Measurements from ENCODE around the gene KLHL21.
"Not testable (repeated sequence)": the region's sequence is repeated elsewhere in the genome, so short reads cannot be mapped to it uniquely, and the experiment has no call there.

The KLHL21 gene

DNA sequence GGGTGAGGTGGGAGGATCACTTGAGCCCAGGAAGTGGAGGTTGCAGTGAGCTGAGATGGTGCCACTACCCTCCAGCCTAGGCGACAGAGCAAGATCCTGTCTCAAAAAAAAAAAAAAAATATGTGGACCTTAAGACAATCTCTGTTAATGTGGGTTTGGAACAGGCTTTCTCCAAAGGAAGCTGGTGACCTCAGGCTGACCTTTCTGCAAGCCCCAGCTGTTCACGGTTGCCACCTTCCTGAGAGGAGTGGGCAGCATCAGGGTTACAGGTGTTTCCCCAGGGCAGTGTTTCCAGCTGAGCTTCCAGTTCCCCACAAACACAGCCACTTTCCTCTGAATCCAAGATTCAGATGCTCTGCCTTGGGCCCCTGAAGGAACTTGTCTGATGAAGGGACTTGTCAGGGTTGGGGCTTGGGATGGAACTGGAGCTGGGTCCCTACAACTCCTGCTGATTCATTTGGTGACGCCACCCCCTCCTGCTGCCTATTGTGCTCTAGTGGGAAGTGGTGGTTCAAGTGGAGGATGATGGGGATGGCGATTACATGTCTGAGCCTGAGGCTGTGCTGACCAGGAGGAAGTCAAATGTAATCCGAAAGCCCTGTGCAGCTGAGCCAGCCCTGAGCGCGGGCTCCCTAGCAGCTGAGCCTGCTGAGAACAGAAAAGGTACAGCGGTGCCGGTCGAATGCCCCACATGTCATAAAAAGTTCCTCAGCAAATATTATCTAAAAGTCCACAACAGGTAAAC lies 20.9 kb downstream of the KLHL21 start:
- peak in 1 of 2 donors; percentile 56 for DNase-seq

DNA sequence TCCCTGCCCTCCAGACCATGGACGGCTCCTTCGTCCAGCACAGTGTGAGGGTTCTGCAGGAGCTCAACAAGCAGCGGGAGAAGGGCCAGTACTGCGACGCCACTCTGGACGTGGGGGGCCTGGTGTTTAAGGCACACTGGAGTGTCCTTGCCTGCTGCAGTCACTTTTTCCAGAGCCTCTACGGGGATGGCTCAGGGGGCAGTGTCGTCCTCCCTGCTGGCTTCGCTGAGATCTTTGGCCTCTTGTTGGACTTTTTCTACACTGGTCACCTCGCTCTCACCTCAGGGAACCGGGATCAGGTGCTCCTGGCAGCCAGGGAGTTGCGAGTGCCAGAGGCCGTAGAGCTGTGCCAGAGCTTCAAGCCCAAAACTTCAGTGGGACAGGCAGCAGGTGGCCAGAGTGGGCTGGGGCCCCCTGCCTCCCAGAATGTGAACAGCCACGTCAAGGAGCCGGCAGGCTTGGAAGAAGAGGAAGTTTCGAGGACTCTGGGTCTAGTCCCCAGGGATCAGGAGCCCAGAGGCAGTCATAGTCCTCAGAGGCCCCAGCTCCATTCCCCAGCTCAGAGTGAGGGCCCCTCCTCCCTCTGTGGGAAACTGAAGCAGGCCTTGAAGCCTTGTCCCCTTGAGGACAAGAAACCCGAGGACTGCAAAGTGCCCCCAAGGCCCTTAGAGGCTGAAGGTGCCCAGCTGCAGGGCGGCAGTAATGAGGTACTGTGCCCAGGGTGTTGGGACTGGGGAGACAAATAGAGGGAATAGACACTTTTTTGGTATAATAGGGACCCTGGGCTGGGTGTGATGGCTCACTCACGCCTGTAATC lies 21.9 kb downstream of the KLHL21 start:
- peak in 1 of 2 donors; percentile 22 for DNase-seq

DNA sequence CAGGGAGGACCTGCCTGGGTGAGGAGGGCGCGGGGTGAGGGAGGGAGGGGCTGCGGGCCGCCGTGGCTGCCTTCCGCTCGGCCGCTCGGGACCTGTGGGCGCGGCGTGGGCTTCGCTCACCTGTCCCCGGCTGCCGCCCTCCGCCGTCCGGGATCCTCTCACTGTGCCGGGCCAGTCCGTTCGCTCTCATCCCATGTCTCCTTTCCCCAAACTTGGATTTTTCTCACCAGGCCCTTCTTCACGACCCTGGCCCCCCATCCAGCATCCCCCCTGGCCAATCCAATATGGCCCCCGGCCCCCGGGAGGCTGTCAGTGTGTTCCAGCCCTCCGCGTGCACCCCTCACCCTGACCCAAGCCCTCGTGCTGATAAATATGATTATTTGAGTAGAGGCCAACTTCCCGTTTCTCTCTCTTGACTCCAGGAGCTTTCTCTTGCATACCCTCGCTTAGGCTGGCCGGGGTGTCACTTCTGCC lies 22.5 kb downstream of the KLHL21 start:
- no peak for DNase-seq

DNA sequence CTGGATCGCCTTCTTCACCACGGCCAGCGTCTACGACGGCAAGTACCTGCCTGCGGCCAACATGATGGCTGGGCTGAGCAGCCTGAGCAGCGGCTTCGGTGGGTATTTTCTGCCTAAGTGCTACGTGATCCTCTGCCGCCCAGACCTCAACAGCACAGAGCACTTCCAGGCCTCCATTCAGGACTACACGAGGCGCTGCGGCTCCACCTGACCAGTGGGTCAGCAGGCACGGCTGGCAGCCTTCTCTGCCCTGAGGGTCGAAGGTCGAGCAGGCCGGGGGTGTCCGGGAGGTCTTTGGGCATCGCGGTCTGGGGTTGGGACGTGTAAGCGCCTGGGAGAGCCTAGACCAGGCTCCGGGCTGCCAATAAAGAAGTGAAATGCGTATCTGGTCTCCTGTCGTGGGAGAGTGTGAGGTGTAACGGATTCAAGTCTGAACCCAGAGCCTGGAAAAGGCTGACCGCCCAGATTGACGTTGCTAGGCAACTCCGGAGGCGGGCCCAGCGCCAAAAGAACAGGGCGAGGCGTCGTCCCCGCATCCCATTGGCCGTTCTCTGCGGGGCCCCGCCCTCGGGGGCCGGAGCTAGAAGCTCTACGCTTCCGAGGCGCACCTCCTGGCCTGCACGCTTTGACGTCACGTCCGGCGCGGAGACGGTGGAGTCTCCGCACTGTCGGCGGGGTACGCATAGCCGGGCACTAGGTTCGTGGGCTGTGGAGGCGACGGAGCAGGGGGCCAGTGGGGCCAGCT lies 23.1 kb downstream of the KLHL21 start, which contains the start of gene ZBTB48:
Gene ZBTB48 (plus strand): TSS at position 621 of the 745 bp plus-strand sequence. CDS start 616 bp downstream, outside the sequence.
- DNase-seq = peak; percentile 97 to 98

DNA sequence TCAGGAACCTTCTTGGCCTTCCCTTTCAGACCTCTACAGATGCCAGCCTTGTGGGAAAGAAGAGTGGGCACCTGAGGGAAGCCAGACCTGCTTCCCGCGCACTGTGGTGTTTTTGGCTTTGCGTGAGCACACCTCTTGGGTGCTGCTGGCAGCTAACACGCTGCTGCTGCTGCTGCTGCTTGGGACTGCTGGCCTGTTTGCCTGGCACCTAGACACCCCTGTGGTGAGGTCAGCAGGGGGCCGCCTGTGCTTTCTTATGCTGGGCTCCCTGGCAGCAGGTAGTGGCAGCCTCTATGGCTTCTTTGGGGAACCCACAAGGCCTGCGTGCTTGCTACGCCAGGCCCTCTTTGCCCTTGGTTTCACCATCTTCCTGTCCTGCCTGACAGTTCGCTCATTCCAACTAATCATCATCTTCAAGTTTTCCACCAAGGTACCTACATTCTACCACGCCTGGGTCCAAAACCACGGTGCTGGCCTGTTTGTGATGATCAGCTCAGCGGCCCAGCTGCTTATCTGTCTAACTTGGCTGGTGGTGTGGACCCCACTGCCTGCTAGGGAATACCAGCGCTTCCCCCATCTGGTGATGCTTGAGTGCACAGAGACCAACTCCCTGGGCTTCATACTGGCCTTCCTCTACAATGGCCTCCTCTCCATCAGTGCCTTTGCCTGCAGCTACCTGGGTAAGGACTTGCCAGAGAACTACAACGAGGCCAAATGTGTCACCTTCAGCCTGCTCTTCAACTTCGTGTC lies 23.9 kb downstream of the KLHL21 start:
- no peak for DNase-seq

DNA sequence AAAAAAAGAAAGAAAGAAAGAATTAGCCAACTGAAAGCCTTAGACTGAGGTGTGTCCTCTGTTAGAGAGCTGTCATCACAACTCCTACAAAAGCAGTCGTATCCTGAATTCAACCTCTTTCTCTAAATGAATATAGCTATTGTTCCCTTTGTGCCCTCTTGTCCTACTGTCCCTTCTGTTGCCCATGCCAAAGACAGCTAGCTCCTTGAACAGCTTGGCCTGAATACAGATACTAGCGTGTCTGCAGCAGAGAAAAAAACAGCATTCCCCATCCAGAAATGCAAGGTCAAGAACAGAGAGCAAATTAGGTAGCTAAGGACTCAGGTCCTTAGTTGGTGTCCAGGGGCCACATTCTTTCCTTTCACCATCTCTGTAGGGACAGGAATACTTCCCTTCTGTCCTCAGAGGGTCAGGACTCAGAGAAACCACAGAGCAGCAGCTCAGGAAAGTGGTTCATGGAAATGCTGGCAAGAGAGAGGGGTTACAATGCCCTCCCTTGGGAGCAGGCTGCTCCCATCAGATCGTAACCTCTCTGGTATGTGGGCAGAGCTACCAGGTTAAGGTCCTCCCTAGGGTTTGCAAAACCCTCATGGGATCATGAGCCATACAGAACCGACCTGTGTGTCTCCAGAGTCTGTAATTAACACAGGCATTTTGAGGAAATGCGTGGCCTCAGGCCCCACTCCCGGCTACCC lies 24.7 kb downstream of the KLHL21 start:
- no peak for DNase-seq

DNA sequence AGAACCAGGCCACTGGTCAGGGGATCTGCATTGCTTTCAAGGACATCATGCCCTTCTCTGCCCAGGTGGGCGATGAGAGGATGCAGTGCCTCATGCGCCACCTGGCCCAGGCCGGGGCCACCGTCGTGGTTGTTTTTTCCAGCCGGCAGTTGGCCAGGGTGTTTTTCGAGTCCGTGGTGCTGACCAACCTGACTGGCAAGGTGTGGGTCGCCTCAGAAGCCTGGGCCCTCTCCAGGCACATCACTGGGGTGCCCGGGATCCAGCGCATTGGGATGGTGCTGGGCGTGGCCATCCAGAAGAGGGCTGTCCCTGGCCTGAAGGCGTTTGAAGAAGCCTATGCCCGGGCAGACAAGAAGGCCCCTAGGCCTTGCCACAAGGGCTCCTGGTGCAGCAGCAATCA lies 27.9 kb downstream of the KLHL21 start:
- no peak for DNase-seq

DNA sequence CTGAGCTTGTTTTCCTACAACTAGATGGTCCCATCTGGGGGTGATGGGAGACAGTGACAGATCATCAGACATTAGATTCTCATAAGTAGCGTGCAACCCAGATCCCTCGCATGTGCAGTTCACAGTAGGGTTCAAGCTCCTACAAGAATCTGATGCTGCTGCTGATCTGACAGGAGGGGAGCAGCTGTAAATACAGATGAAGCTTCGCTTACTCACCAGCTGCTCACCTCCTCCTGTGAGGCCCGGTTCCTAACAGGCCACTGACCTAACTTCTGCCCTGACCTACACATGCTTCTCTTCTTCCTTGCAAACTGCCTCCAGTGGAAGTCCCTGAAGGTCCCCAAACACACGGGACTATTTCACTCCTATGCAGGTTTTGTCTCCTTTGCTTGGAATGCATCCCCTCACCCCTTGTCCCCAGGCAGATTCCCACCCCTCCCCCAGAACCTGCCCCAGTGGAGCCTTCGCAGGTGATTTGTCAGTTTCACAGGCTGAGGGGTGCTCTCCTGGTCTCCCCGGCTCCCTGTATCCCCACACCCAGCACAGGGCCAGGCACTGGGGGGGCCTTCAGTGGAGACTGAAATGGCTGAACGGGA lies 28.5 kb downstream of the KLHL21 start:
- no peak for DNase-seq

DNA sequence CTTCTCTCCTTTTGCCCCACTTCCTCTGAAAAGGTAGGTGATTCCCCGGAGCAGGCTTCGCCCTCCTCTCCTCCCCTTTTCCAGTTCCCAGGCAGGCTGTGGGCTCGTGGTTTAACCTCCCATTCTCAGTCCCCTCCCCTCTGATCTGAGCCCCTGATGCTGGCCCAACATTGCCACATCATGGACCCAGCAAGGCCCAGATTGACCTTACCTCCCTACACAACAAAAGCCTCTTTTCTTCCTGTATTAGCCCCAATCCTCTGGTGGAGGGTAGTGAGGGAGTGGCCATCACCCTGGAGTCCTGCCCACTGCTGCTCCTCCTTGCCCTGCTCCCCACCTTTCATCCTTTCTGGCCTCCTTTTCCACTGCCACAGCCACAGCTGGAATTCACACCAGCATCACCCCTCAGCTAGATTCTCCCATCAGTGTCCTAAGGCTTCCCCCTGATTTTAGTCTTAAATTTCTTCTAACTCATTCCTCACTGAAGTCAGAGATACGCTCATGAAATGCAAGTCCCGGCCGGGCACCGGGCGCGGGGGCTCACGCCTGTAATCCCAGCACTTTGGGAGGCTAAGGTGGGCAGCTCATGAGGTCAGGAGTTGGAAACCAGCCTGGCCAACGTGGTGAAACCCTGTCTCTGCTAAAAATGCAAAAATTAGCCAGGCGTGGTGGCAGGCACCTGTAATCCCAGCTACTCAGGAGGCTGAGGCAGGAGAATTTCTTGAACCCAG lies 29.9 kb downstream of the KLHL21 start:
- no peak for DNase-seq

DNA sequence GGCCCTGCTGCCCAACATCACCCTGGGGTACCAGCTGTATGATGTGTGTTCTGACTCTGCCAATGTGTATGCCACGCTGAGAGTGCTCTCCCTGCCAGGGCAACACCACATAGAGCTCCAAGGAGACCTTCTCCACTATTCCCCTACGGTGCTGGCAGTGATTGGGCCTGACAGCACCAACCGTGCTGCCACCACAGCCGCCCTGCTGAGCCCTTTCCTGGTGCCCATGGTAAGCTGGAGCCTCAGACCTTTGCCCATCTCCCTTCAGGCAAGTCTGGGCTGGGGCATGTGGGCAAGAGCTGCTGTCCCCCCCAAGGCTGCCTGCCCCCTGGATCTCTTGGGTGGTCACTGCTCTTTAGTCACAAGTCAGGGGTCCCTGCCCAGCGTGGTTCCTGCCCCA lies 31.7 kb downstream of the KLHL21 start:
- no peak for DNase-seq

DNA sequence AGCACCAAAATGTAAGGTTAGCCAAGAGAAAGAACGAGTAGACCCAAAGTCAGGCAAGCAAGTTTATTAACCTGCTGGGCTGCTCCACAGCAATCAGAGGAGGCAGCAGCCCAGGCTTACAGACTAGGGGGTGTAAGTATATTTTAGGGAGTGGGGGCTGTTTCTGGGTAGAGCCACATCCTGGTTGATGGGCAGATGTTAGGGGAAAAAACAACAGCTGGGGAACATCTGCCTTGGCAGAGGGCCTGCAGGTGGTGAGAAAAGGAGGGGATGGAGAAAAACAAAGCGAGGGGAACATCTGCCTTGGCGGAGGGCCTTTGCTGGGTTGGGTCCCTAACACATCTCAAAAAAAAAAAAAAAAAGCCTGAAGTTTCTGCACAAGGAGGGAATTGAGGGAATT lies 32.6 kb downstream of the KLHL21 start:
- no peak for DNase-seq

DNA sequence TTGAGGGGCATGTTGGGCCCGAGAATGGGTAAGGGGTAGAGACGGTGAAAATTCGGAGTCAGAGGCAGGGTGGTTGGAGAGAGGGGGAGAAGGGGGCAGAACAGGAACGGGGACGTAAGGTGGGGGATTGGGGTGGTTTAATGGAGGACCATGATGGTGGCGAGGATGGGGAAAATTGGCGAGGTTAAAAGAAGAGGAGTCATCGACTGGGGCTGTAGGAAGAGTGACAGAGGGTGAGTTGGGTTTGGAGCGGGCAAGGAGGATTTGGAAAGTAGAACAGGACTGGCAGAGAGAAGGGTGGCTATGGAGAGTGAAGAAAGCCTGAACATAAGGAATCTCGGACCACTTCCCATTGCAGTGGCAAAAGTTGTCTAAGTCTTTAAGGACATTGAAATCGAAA lies 33.6 kb downstream of the KLHL21 start:
- no peak for DNase-seq

DNA sequence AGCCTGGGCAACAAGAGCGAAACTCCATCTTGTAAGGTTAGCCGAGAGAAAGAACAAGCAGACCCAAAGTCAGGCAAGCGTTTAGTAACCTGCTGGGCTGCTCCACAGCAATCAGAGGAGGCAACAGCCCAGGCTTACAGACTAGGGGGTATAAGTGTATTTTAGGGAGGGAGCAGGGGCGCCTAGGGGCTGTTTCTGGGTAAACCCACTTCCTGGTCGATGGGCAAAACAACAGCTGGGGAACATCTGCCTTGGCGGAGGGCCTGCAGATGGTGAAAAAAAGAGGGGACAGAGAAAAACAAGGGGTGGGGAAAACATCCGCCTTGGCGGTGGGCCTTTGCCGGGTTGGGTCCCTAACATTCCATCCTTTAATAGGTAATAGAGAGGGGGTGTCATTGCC lies 42.4 kb downstream of the KLHL21 start:
- DNase-seq = no peak

DNA sequence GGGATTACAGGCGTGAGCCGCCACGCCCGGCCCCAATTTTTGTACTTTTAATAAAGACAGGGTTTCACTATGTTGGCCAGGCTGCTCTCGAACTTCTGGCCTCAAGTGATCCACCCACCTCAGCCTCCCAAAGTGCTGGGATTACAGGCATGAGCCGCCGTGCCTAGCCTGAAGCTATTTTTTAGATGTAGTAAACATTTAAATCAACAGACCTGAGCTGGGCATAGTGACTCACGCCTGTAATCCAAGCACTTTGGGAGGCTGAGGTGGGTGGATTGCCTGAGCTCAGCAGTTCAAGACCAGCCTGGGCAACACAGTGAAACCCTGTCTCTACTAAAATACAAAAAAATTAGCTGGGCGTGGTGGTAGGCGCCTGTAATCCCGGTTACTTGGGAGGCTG lies 43.5 kb downstream of the KLHL21 start:
- DNase-seq = not testable (repeated sequence)

DNA sequence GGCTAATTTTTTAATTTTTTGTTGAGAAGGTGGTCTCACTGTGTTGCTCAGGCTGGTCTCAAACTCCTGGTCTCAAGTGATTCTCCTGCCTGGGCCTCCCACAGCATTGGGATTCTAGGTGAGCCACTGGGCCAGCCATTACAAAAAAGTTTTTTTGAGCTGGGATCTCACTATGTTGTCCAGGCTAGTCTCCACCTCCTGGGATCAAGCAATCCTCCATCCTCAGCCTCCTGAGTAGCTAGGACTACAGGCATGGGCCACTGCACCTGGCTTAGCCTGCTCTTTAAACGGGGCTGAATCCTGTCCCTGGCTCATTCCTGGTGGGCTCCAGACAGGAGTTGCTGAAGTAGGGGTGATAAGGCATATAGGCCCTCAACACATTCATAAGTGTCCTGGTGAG lies 45.1 kb downstream of the KLHL21 start:
- DNase-seq = no peak

DNA sequence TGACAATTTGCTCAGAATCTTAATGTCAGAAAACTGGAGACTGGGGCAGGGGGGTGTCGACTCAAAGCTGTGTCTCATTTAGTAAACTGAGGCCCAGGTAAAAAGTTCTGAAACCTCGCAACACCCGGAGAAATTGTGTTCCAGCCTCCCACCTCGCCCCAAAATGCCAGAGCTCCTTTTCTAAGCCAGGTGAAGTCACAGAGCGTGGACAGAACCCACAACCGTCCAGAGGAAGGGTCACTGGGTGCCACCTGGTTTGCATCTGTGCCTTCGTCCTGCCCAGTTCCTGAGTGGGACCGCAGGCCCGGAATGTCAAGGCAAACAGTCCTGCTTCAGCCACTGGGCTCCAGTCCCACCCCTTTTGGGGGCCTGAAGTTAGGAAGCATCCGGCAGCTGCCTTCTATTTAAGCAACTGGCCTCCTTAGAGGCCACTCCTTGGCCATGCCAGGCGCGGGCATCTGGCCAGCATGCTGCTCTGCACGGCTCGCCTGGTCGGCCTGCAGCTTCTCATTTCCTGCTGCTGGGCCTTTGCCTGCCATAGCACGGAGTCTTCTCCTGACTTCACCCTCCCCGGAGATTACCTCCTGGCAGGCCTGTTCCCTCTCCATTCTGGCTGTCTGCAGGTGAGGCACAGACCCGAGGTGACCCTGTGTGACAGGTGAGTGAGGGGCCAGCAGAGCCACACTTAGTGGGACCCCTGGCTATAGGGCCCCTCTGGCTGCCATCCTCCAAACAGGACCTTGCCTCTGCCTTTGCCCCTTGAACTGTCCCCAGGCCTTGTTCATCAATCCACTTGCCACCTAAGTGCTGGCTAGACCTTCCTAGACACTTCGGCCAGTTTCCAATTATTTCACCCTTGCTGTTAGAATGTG lies 47.5 kb downstream of the KLHL21 start, which contains the start of gene TAS1R1:
Gene TAS1R1 (plus strand): TSS at position 401 of the 872 bp plus-strand sequence. CDS start 67 bp downstream, at position 468.
- DNase-seq = no peak

DNA sequence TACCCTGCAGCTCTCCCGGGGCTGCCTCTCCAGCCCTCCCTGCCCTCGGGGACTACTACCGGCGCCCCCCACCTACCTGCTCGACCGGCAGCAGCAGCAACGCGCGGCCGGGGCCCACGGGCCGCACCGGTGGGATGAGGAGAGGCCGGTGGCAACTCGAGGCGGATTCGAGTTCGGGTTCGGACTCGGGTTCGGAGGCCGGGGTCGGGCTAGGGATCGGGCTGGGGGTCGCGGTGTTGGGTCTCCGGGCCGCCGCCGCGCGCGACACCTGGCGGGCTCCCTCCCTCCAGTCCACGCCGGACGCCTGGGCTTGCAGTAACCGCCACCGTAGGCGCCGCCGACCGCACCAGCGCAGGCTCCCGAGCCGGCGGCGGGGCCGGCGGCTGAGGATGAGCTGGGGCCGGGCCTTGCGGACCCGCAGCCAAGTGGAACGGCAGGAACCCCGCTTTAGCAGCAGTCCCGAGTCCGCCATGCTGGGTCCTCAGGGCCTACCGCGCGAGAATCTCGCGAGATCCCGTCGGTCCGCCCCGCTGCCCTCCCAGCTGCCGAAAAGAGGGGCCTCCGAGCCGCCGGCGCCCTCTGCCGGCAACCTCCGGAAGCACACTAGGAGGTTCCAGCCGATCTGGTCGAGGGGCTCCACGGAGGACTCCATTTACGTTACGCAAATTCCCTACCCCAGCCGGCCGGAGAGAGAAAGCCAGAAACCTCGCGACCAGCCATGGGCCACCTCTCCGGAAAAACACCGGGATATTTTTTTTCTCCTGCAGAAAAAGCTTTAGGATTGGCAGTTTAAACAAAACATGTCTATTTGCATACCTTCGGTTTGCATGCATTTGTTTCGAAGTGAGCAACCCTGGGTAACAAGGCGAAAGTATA lies 48.4 kb downstream of the KLHL21 start, which contains the start of gene NOL9:
Gene NOL9 (minus strand): TSS at position 483 of the 876 bp plus-strand sequence. CDS start 11 bp downstream, at position 472.
- peak; percentile 94 to 95 for DNase-seq

DNA sequence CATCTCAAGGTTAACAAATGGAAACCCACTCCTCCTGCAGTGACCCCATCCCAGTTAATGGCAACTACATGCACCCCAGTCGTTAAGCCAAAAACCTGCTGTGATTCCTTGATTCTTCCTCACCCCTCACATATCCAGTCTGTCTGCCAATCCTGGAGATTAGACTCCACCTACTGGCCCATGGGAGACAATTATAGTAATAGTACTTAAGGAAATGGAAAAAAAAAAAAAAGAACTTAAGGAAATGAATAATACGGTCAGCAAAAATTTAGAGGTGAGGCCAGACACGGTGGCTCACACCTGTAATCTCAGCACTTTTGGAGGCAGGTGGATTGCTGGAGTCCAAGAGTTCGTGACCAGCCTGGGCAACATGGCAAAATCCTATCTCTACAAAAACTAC lies 55.4 kb downstream of the KLHL21 start:
- no peak for DNase-seq

All from CD4-positive, alpha-beta T cell treated with Interleukin-1 beta for 1 hour (primary cell).